Panc1 (cell line): Measurements from ENCODE around the gene SMAD9.

Experiments used
- CTCF ChIP-seq: fragments of 450-650 bp; IDR thresholded peaks from 2 replicates; pipeline ENCODE4 v1.5.1; 2017; ENCODE audit warnings: mild to moderate bottlenecking
- REST ChIP-seq, 2 experiments: IDR thresholded peaks; 2 replicates each; pipeline ENCODE4 v1.6.1; 2011 to 2012; ENCODE audit warnings: low read depth in 2 of 2, control low read depth in 1 of 2, low read length in 1 of 2, mild to moderate bottlenecking in 1 of 2, moderate library complexity in 1 of 2; ENCODE audit not compliant: insufficient read depth in 1 of 2

GRCh38 chr13:36945078-36945477 lies 25.0 kb upstream of the SMAD9 start:
- TF ChIP-seq CTCF (no peak), REST (IDR thresholded peaks at IDR 0.05; ENCODE audit: insufficient read depth in 1 of 2, low read depth in 2 of 2, low read length in 1 of 2) (no peak)
